DOHH2 (cell line): ENCODE measurements around the gene ENDOD1.

Source experiments
- CTCF ChIP-seq: fragments of 200-600 bp; sonication (generic); IDR thresholded peaks from one replicate; pipeline ENCODE4 v1.5.1; 2014; ENCODE audit warnings: antibody characterized with exemption, mild to moderate bottlenecking, low read depth, low read length; ENCODE audit not compliant: poor library complexity, severe bottlenecking
- EZH2phosphoT487 ChIP-seq: fragments of 200-600 bp; sonication (generic); IDR thresholded peaks from 2 replicates; pipeline ENCODE4 v1.6.1; 2017; ENCODE audit warnings: borderline replicate concordance, mild to moderate bottlenecking, antibody characterized with exemption, low read length, moderate library complexity, mixed read lengths

GRCh38 chr11:95108159-95108611 lies 18.5 kb downstream of the ENDOD1 start:
- TF ChIP-seq CTCF: no peak
- no peak for TF ChIP-seq EZH2phosphoT487
